ENCODE measurements around the gene EFNA2.

Gene EFNA2

DNA sequence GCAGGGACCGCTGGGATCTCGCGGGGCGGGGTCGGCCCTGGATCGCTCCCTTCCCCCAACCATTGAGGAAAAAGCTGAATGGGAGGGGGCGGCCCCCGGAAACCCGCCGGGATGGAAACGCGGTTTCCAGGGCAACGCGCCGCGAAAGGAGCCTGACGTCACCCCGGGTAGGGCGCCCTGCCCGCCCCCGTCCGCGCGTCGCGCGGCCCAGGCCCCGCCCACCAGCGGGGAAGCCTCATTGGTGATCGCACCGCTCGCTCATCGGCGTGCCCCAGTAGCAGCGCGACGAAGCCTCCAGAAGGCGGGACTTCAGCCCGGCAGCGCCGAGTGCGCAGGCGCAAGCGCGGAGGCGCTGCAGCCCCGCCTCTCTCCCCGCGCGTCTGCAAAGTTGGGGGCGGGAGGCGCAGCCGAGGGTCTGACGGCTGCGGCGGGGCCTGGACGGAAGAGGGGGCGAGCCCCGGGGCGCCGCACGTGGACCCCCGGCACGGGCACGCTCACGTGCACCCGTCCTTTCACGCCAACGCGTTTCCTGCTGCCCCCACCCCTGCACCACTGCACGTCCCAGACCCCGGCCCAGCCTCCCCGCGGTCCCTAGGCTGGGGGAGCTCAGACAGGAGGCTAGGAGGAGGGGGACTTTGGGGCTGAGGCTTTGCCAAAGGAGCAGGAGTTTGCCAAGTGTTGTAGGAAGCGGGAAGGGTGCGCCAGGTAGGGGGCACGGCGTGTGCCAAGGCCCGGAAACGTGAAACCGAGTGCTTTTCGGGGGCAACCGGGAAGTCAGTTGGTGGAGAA is 24.7 kb upstream of the EFNA2 start:
- peak; percentile 95 for DNase-seq (ENCODE audit: low spot score)

DNA sequence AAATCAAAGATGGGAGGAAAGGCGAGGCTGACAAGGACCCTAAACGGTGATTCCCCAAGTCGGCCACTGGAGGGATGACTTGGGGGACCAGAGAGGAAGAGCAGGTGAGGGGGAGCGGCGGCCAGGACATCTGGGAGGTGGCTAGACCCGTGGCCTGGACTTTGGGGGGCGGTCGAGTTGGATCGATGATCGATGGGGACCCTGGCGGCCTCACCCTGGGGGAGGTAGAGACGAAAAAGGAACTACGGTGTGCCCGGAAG is 24.2 kb upstream of the EFNA2 start:
- DNase-seq (ENCODE audit: low spot score): no peak

GRCh38 chr19:1261798-1262622 is 23.7 kb upstream of the EFNA2 start:
- DNase-seq (ENCODE audit: low spot score): no peak

GRCh38 chr19:1262623-1263123 is 23.0 kb upstream of the EFNA2 start:
- DNase-seq (ENCODE audit: low spot score): no peak

- no peak for DNase-seq (ENCODE audit: low spot score)
These were observed 22.5 kb upstream of the EFNA2 start for GRCh38 chr19:1263188-1263587.

DNA sequence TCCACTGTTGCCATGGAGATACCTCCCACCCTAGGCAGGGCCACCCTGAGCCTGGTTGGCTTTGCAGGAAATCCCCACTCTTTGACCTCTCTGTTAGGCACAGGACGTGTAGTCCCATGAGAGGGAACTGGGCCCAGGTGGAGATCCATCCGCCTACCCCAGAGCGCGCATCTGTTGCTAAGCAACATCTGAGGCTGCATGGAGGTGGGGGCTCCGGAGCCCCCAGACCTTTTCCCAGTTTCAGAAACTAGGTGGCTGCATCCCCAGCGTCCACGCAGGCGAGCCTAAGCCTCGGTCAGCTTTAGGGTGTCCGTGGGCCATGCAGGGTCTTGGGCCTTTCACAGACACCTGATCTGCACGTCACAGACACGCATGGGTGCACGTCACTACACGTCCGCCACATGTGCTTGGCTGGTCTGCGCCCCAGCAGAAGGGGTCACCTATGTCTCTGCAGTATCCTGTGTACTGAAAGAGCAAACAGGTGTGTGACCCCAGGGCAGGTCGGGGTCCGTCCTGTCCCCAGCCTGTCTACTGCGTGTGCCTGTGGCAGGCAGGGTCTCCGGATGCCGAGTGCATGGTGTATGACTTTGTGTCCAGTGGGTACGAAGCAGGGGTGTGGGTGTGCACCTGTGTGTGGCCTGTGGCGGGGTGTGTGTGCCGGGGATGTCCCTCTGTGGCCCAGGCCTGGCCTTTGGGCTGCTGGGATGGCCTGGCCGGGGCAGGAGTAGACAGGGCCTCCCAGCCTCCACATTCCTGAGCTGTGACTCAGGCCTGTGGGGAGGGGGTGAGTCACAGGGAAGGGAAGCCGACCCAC is 20.7 kb upstream of the EFNA2 start:
- no peak for DNase-seq (ENCODE audit: low spot score)

DNA sequence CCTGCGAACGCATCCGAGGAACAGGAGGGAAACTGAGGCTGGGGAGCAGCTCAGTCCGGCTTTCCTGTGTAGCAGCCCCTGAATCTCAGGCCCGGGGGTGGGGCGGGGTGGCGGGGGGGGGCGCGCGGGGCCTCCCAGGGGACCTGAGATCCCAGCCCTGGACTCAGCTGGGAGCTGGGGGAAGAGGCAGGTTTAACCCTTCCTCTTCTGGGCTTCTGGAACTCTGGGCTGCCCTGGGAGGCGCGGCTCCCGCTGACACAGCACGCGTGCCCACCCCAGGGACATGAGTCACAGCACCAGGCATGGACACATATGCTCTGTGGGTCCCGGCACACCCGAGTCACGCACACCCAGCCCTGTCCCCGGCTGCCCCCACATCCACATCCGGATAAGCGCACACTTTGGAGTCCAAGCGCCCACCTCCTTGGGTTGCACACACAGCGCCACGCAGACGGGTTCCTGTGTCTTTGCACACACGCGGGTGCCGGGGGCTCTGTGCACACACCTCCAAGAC is 20.0 kb upstream of the EFNA2 start:
- no peak for DNase-seq (ENCODE audit: low spot score)

DNA sequence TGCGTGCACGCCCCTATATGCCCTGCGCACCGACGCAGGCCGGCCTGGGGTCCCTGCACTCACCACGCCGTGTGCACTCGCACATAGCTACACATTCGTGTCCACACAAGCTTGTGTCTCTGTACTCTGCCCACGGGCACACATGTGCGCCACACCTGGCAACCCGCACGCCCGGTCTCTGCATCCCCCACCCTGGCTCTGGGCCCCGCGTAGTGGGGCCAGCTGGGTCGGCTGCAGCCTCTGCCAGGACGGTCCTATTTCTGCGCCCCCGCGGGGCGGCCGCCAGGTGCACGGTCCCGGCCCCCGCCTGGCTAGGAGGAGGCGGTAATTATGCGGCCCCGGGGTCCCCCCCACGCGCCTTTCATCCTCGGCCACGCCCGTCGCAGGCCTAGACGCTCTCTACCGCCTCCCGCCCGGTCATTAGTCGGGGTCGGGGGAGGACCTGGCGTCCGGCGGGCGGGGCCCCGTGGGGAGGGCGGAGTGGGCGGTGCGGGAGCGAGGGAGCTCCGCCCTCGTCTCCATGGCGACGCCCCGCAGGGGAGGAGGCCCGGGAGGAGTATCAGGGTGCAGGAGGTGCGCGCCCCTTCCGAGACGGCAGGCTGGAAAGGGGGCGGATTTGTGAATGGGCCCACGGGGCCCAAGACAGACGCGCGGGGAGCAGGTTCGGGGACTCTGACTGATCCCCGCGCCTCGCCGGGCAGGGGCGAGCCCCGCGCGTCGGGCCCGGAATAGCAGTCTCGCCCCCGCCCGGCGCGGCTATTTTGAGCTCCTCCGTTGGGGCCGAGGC is 19.4 kb upstream of the EFNA2 start:
- DNase-seq (ENCODE audit: low spot score): peak; percentile 76

DNA sequence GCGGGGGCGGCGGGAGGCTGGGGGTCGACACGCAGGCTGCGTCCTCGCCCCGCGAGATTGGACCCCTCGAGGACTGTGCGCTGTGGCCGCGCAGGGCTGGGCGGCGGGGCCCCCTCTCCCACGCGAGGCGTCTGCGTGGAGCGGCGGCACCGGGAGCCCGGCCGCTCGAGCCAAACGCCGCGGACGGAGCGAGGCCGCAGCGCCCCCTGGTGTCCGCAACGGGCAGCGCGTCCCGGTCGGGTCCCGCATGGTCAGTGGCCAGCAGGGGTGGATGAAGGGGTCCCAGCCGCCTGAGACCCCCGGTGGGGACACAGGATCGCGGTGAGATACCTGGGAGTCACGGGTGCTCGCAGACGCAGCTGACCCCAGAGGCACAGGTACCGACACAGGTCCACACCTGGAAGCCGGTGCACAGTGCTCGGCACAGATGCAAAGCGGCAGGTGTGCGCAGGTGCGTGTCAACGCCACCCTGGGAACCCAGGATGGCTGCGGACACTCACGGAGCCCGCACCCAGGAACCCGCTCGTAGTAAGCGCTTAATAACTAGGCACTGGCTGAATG is 18.7 kb upstream of the EFNA2 start:
- no peak for DNase-seq (ENCODE audit: low spot score)

GRCh38 chr19:1267477-1268225 is 18.0 kb upstream of the EFNA2 start:
- no peak for DNase-seq (ENCODE audit: low spot score)

GRCh38 chr19:1268226-1269064 is 17.2 kb upstream of the EFNA2 start:
- no peak for DNase-seq (ENCODE audit: low spot score)

DNA sequence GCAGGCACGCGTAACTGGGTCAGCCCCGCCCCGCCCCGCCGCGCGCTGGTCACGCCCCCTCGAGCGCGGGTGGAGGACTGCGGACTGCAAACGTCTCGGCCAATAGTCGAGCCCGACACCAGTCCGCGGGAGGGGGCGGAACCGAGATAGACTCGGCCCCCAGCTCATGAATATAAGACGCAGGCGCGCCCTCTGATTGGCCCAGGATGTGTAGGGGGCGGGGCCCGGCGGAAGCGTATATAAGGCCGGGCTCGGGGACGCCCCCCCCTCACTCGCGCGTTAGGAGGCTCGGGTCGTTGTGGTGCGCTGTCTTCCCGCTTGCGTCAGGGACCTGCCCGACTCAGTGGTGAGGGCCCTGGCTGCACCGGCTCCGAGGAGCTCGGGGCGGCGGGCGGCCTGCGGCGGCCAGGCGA is 16.6 kb upstream of the EFNA2 start, which contains the start of gene CIRBP:
Gene CIRBP, plus strand, starts transcription at position 268 of the 413 bp plus-strand sequence. CDS start 1,602 bp downstream, outside the sequence.
- DNase-seq (ENCODE audit: low spot score): peak; percentile 99

- peak; percentile 84 for DNase-seq (ENCODE audit: low spot score)
These were observed 16.0 kb upstream of the EFNA2 start for GRCh38 chr19:1269478-1270212.

- no peak for DNase-seq (ENCODE audit: low spot score)
These were observed 15.3 kb upstream of the EFNA2 start for GRCh38 chr19:1270213-1270853.

DNA sequence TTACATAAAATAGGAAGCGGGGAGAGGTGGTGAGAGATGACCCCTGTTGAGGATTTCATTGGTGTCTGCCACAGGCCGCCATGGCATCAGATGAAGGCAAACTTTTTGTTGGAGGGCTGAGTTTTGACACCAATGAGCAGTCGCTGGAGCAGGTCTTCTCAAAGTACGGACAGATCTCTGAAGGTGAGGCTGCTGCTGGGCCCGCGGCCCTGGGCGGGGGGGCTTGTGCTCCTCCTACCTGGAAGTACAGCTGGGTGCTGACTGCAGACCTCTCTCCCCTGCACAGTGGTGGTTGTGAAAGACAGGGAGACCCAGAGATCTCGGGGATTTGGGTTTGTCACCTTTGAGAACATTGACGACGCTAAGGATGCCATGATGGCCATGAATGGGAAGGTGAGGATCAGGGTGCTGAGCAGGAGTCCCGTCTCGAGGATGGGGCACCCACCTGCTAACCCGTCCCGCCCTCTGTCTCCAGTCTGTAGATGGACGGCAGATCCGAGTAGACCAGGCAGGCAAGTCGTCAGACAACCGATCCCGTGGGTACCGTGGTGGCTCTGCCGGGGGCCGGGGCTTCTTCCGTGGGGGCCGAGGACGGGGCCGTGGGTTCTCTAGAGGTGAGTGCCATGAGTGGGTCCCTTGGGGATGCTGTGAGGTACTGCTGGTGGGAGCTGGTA is 14.7 kb upstream of the EFNA2 start:
- DNase-seq (ENCODE audit: low spot score): no peak

- DNase-seq (ENCODE audit: low spot score): no peak
These were observed 13.9 kb upstream of the EFNA2 start for GRCh38 chr19:1271528-1272422.
